IMR-90 (cell line): ENCODE measurements around the gene ISG20. TPM values are rescaled to one million over a fixed set of nuclear protein-coding genes. Genes with fewer than 3 reads are reported as not detected.

ENCODE experiments used
- ATAC-seq: fragments of 200-7000 bp; cut with Tn5 transposase; 2 replicates; pipeline ENCODE4 v1.9.1; 2020; ENCODE audit warnings: low read depth, mild to moderate bottlenecking, moderate library complexity
- BruUV-seq: library from RNA; stranded (reverse); fragments of 400-500 nt; replicated peaks from 2 replicates; lab custom pipeline; 2021; lab: Mats Ljungman, UMichigan
- CTCF ChIA-PET: fragments of 300-600 bp; formaldehyde crosslinking; extraction: SDS; loops from one replicate; lab custom pipeline; 2021; ENCODE audit warnings: antibody characterized with exemption; lab: Yijun Ruan, JAX
- POLR2A ChIA-PET: fragments of 300-600 bp; sonication (Branson Sonifier 250); formaldehyde crosslinking; loops from one replicate; lab custom pipeline; 2022; ENCODE audit warnings: antibody characterized with exemption; ENCODE audit not compliant: unreplicated experiment; lab: Charles Lee
- DNase-seq: peaks from one replicate; pipeline ENCODE4 v3.0.0; 2013
- H2AFZ ChIP-seq: replicated peaks from 2 replicates; pipeline ENCODE3; 2013; ENCODE audit warnings: low read length, mild to moderate bottlenecking; ENCODE audit not compliant: poor library complexity
- H2AK5ac ChIP-seq: 2 replicates; pipeline ENCODE4 v1.6.1; 2013; ENCODE audit warnings: low read depth, low read length, inconsistent platforms
- H2AK9ac ChIP-seq: replicated peaks from 2 replicates; pipeline ENCODE3; 2013; ENCODE audit warnings: mild to moderate bottlenecking, low read depth, low read length, moderate library complexity; ENCODE audit not compliant: poor library complexity
- H2BK120ac ChIP-seq: 2 replicates; pipeline ENCODE4 v1.6.1; 2013; ENCODE audit warnings: low read depth, low read length, inconsistent platforms
- H2BK15ac ChIP-seq: 3 replicates; pipeline ENCODE4 v1.6.1; 2013; ENCODE audit warnings: low read depth, low read length, inconsistent platforms
- H2BK20ac ChIP-seq: 2 replicates; pipeline ENCODE4 v1.6.1; 2013; ENCODE audit warnings: low read depth, mild to moderate bottlenecking, inconsistent platforms, low read length, moderate library complexity
- H2BK5ac ChIP-seq: 2 replicates; pipeline ENCODE4 v1.6.1; 2013; ENCODE audit warnings: mild to moderate bottlenecking, low read depth, low read length, inconsistent platforms; ENCODE audit not compliant: poor library complexity, severe bottlenecking
- H3K14ac ChIP-seq: replicated peaks from 2 replicates; pipeline ENCODE4 v1.6.1; 2013; ENCODE audit warnings: low read depth, low read length, inconsistent platforms
- H3K18ac ChIP-seq: 2 replicates; pipeline ENCODE4 v1.6.1; 2013; ENCODE audit warnings: low read depth, low read length, control low read depth
- H3K23ac ChIP-seq: 2 replicates; pipeline ENCODE4 v1.6.1; 2013; ENCODE audit warnings: low read depth, low read length, inconsistent platforms
- H3K27ac ChIP-seq: 2 replicates; pipeline ENCODE4 v1.5.1; 2013; ENCODE audit warnings: mild to moderate bottlenecking, control low read depth, low read length; ENCODE audit not compliant: insufficient read depth
- H3K27me3 ChIP-seq: 2 replicates; pipeline ENCODE4 v1.6.1; 2013; ENCODE audit warnings: low read length; ENCODE audit not compliant: control insufficient read depth, insufficient read depth
- H3K36me3 ChIP-seq: 2 replicates; pipeline ENCODE4 v1.6.1; 2013; ENCODE audit warnings: low read length, mixed read lengths; ENCODE audit not compliant: control insufficient read depth, insufficient read depth
- H3K4ac ChIP-seq: 2 replicates; pipeline ENCODE4 v1.6.1; 2013; ENCODE audit warnings: low read depth, low read length, inconsistent platforms
- H3K4me1 ChIP-seq: 2 replicates; pipeline ENCODE4 v1.6.1; 2013; ENCODE audit warnings: low read length, mixed read lengths; ENCODE audit not compliant: control insufficient read depth, insufficient read depth
- H3K4me2 ChIP-seq: 2 replicates; pipeline ENCODE4 v1.6.1; 2013; ENCODE audit warnings: low read depth, mild to moderate bottlenecking, control low read depth, low read length, moderate library complexity
- H3K4me3 ChIP-seq: 2 replicates; pipeline ENCODE4 v1.5.1; 2013; ENCODE audit warnings: low read depth, mild to moderate bottlenecking, control low read depth, low read length, moderate library complexity; ENCODE audit not compliant: insufficient read depth
- H3K56ac ChIP-seq: 2 replicates; pipeline ENCODE4 v1.6.1; 2013; ENCODE audit warnings: low read length, inconsistent platforms; ENCODE audit not compliant: insufficient read depth; ENCODE audit errors: extremely low read depth
- H3K79me1 ChIP-seq, 2 experiments: 2 replicates each; pipeline ENCODE4 v1.6.1; 2013; ENCODE audit warnings: low read length in 2 of 2, inconsistent platforms in 1 of 2, low read depth in 1 of 2
- H3K9ac ChIP-seq: 2 replicates; pipeline ENCODE4 v1.6.1; 2013; ENCODE audit warnings: low read depth, low read length, control low read depth
- H3K9me1 ChIP-seq: 2 replicates; pipeline ENCODE4 v1.6.1; 2013; ENCODE audit warnings: low read length, inconsistent platforms; ENCODE audit not compliant: insufficient read depth
- H3K9me3 ChIP-seq: 2 replicates; pipeline ENCODE4 v1.6.1; 2013; ENCODE audit warnings: low read length; ENCODE audit not compliant: control insufficient read depth, insufficient read depth
- H4K20me1 ChIP-seq: 2 replicates; pipeline ENCODE4 v1.6.1; 2013; ENCODE audit warnings: low read length, inconsistent platforms; ENCODE audit not compliant: insufficient read depth
- H4K5ac ChIP-seq: 2 replicates; pipeline ENCODE4 v1.6.1; 2013; ENCODE audit warnings: mild to moderate bottlenecking, low read depth, low read length, control low read depth
- H4K8ac ChIP-seq, 2 experiments: 2 replicates each; pipeline ENCODE4 v1.6.1; 2013; ENCODE audit warnings: low read depth in 2 of 2, low read length in 2 of 2, control low read depth in 1 of 2, inconsistent platforms in 1 of 2
- H4K91ac ChIP-seq: 2 replicates; pipeline ENCODE4 v1.6.1; 2013; ENCODE audit warnings: low read depth, low read length, inconsistent platforms; ENCODE audit not compliant: insufficient read depth
- CHD1 ChIP-seq: IDR thresholded peaks from 2 replicates; pipeline ENCODE4 v1.6.1; 2012; ENCODE audit warnings: low read depth, low read length, improper control_type of control experiment
- USF2 ChIP-seq: fragments of 150-350 bp; IDR thresholded peaks from 2 replicates; pipeline ENCODE4 v1.6.1; 2017; ENCODE audit warnings: mild to moderate bottlenecking, antibody characterized with exemption, low read length, low read depth
- WGBS, 2 experiments: methylation state at CpG; one replicate each; pipeline versions ENCODE4 v1.1.5 to v1.1.7; 2013; ENCODE audit warnings: missing lambda C conversion rate in 2 of 2; ENCODE audit not compliant: insufficient read length in 1 of 2; ENCODE audit errors: extremely low coverage in 2 of 2; 5-methylcytosine and 5-hydroxymethylcytosine counted together
- dilution Hi-C: fragments of 300-500 bp; cut with HindIII; formaldehyde crosslinking; loops from one replicate; pipeline ENCODE4 v1.14.3; 2018; ENCODE audit warnings: low sequenced_read_pairs; ENCODE audit not compliant: unreplicated experiment
- in situ Hi-C: fragments of 300-500 bp; cut with MboI; formaldehyde crosslinking; loops from 3 replicates; pipeline ENCODE4 v1.14.3; 2019; ENCODE audit warnings: low sequenced_read_pairs, inconsistent platforms, mixed read lengths
- intact Hi-C: fragments of 100-400 bp; cut with micrococcal nuclease; formaldehyde crosslinking; loops from 2 replicates; pipeline ENCODE4 v1.10.0; 2022
- polyA plus RNA-seq, 3 experiments: library from polyadenylated mRNA; depleted of rRNA; stranded (reverse); fragments of >200 nt; gene quantifications; 2 replicates each; pipeline ENCODE4 v1.2.3, GENCODE V29; 2012; ENCODE audit warnings: low replicate concordance in 1 of 3
- total RNA-seq: library from RNA; depleted of rRNA; stranded (reverse); fragments of >200 nt; gene quantifications from 2 replicates; pipeline ENCODE4 v1.2.3, GENCODE V29; 2012
- TF ChIP-seq, protein P1 (sequence below): fragments of 150-350 bp; IDR thresholded peaks from 2 replicates; pipeline ENCODE4 v1.6.1; 2016; ENCODE audit warnings: low read depth, mild to moderate bottlenecking, low read length, moderate library complexity, borderline replicate concordance

Gene ISG20
- total and polyA plus RNA-seq, 2 of the 4 experiments (the other 2 are of a cell fraction) = 0.72 to 1.2 TPM

DNA sequence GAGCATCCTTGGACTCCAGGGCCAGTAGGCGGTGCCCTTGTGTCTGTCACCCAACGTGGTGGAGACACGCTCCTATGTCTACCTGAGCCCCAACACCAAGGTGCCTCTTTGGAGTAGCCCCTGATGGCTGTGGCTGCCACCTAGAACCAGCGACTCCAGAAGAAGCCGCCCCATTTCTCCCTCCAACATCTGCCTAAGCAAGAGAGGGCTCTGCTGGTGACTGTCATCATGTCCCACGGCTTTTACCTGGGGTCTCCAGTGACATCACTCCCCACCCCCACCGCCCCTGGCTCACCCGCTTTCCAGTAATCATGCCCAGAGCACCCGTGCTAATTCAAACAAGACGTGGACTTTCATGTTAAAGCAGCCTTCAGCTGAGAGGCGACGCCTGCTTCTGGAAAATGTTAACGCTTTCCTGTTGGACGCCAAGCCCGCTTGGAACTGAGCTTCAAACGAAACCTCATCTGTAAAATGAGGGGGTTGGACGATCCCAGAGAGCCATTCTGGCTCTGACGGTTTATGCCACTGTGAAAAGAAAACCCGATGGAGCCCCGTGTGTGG is 57.0 kb downstream of the ISG20 start:
- intact Hi-C loops (no loop called here), in situ Hi-C loops (no loop called here), dilution Hi-C loops (no loop called here)
- Histone ChIP-seq H2BK5ac (no peak overlapping the region), H2BK120ac (no peak overlapping the region), H3K4me1 (no peaks in the 10 kb centered on the region), H3K9ac (no peak overlapping the region), H2BK20ac (no peak overlapping the region), H4K8ac (no peak overlapping the region), H3K23ac (no peak overlapping the region), H2AFZ (peak overlapping the region; percentile 28), H3K56ac (no peak overlapping the region), H3K27ac (no peak overlapping the region), H3K4me3 (no peak overlapping the region), H3K27me3 (peaks cover 51% of the 10 kb centered on the region), H3K14ac (no peak overlapping the region), H2AK5ac (no peak overlapping the region), H3K18ac (no peak overlapping the region), H3K79me1 (no peaks in the 10 kb centered on the region), H4K5ac (no peak overlapping the region), H4K20me1 (no peaks in the 10 kb centered on the region), H3K36me3 (no peaks in the 10 kb centered on the region), H3K4ac (no peak overlapping the region), H3K9me1 (no peaks in the 10 kb centered on the region), H4K91ac (no peak overlapping the region), H2BK15ac (no peak overlapping the region), H3K9me3 (no peaks in the 10 kb centered on the region), H3K4me2 (no peak overlapping the region), H2AK9ac (no peak overlapping the region)
- DNase-seq (no peak), ATAC-seq (no peak)
- BruUV-seq = no TSS peak
- WGBS, 2 experiments = 60% methylated on average over 8 of the region's 20 CpGs; no CpG with 5 or more reads in 1 of the 2 experiments
- TF ChIP-seq, protein P1, sequence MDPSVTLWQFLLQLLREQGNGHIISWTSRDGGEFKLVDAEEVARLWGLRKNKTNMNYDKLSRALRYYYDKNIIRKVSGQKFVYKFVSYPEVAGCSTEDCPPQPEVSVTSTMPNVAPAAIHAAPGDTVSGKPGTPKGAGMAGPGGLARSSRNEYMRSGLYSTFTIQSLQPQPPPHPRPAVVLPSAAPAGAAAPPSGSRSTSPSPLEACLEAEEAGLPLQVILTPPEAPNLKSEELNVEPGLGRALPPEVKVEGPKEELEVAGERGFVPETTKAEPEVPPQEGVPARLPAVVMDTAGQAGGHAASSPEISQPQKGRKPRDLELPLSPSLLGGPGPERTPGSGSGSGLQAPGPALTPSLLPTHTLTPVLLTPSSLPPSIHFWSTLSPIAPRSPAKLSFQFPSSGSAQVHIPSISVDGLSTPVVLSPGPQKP = no peak
- TF ChIP-seq CHD1 (no peak), USF2 (no peak)
- CTCF ChIA-PET = interaction anchor here (0.7 kb wide), 1 partner anchor 221 kb away, joined by 4 read pairs; no protein-coding TSS in a partner anchor
- POLR2A ChIA-PET = no interaction called here
